ENCODE data around the gene SAT2.
"Not testable (repeated sequence)": the region's sequence is repeated elsewhere in the genome, so short reads cannot be mapped to it uniquely, and the experiment has no call there.

The SAT2 gene

DNA sequence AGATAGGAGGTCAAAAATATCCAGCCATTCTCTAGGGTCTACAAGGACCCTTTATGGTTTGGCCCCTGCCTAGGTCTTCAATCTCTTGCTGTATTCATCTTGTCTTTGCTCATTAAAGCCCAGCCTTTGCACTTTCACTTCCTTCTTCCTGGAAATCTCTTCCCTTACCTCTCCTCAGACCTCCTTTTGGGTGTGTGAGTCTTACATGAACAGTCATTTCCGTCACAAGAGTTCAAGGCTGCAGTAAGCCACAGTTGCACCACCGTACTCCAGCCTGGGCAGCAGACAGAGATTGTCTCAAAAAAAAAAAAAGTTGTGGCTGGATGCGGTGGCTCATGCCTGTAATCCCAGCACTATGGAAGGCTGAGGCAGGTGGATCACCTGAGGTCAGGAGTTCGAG, 17.2 kb upstream of the SAT2 start:
- Histone ChIP-seq H3K18ac (ENCODE audit: low read depth in 1 of 2, low read length in 2 of 2) (no peak overlapping the region), H2BK5ac (ENCODE audit: low read depth, low read length, poor library complexity, severe bottlenecking) (no peak overlapping the region), H4K91ac (ENCODE audit: low read length) (no peak overlapping the region), H3K9me3 (ENCODE audit: control insufficient read depth, low read length) (no peaks in the 10 kb centered on the region), H3K4me2 (ENCODE audit: low read length, poor library complexity, severe bottlenecking) (no peak overlapping the region), H2BK120ac (ENCODE audit: low read depth, low read length) (no peak overlapping the region), H3K4me3 (ENCODE audit: insufficient read depth in 1 of 2, low read depth in 1 of 2, low read length in 2 of 2) (no peak overlapping the region), H2BK12ac (ENCODE audit: low read length in 2 of 2) (no peak overlapping the region), H3K27me3 (ENCODE audit: control insufficient read depth in 1 of 2, insufficient read depth in 1 of 2, low read length in 2 of 2) (peaks cover 24 to 34% of the 10 kb centered on the region in 2 experiments), H2AFZ (ENCODE audit: low read depth, low read length) (no peak overlapping the region), H4K8ac (ENCODE audit: low read length) (no peak overlapping the region), H3K4me1 (ENCODE audit: control insufficient read depth, insufficient read depth, low read depth, low read length) (no peaks in the 10 kb centered on the region), H3K14ac (ENCODE audit: low read length in 2 of 2) (no peak overlapping the region), H3K4ac (ENCODE audit: low read depth in 1 of 2, low read length in 2 of 2) (no peak overlapping the region), H2BK15ac (ENCODE audit: low read depth, poor library complexity, severe bottlenecking) (no peak overlapping the region), H3K27ac (ENCODE audit: low read length, poor library complexity, severe bottlenecking) (no peak overlapping the region), H3K79me1 (replicated peaks; ENCODE audit: low read length, poor library complexity, severe bottlenecking) (no peaks in the 10 kb centered on the region), H3K36me3 (ENCODE audit: control insufficient read depth in 1 of 2, insufficient read depth in 2 of 2, low read depth in 1 of 2, low read length in 2 of 2) (no peaks in the 10 kb centered on the region), H3K9ac (ENCODE audit: low read length) (no peak overlapping the region), H3K23ac (ENCODE audit: low read length in 2 of 2) (no peak overlapping the region), H2AK5ac (ENCODE audit: low read length, severe bottlenecking) (no peak overlapping the region)
- WGBS = 92% methylated on average over 4 of the region's 4 CpGs
- DNase-seq = no peak

GRCh38 chr17:7641635-7642034, 14.0 kb upstream of the SAT2 start:
- H2BK5ac ChIP-seq (ENCODE audit: low read depth, low read length, poor library complexity, severe bottlenecking); H3K27ac ChIP-seq (ENCODE audit: low read length, poor library complexity, severe bottlenecking); H3K14ac ChIP-seq (ENCODE audit: low read length in 2 of 2); H4K91ac ChIP-seq (ENCODE audit: low read length); H2AFZ ChIP-seq (ENCODE audit: low read depth, low read length); H3K4me1 ChIP-seq (ENCODE audit: control insufficient read depth, insufficient read depth, low read depth, low read length); H4K8ac ChIP-seq (ENCODE audit: low read length); H3K9ac ChIP-seq (ENCODE audit: low read length); H2BK15ac ChIP-seq (ENCODE audit: low read depth, poor library complexity, severe bottlenecking); H3K23ac ChIP-seq (ENCODE audit: low read length in 2 of 2); H2BK120ac ChIP-seq (ENCODE audit: low read depth, low read length); H3K4me2 ChIP-seq (ENCODE audit: low read length, poor library complexity, severe bottlenecking); H2BK12ac ChIP-seq (ENCODE audit: low read length in 2 of 2); H3K4ac ChIP-seq (ENCODE audit: low read depth in 1 of 2, low read length in 2 of 2); H3K4me3 ChIP-seq (ENCODE audit: insufficient read depth in 1 of 2, low read depth in 1 of 2, low read length in 2 of 2); H3K9me3 ChIP-seq (ENCODE audit: control insufficient read depth, low read length); H2AK5ac ChIP-seq (ENCODE audit: low read length, severe bottlenecking); H3K79me1 ChIP-seq (replicated peaks; ENCODE audit: low read length, poor library complexity, severe bottlenecking); H3K18ac ChIP-seq (ENCODE audit: low read depth in 1 of 2, low read length in 2 of 2); H3K36me3 ChIP-seq (ENCODE audit: control insufficient read depth in 1 of 2, insufficient read depth in 2 of 2, low read depth in 1 of 2, low read length in 2 of 2); DNase-seq: not testable (repeated sequence)
- H3K27me3 ChIP-seq (ENCODE audit: control insufficient read depth in 1 of 2, insufficient read depth in 1 of 2, low read length in 2 of 2) = peaks cover 13 to 16% of the 10 kb centered on the region in 2 experiments
- whole genome bisulfite sequencing = 64% methylated on average over 7 of the region's 7 CpGs

DNA sequence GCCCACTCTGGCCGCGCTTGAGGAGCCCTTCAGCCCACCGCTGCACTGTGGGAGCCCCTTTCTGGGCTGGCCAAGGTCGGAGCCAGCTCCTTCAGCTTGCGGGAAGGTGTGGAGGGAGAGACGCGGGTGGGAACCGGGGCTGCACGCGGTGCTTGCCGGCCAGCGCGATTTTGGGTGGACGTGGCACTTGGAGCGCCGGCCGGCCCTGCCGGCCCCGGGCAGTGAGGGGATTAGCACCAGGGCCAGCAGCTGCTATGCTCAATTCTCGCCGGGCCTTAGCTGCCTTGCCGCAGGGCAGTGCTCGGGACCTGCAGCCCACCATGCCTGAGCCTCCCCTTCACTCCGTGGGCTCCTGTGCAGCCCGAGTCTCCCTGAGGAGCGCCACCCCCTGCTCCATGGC, 13.2 kb upstream of the SAT2 start:
- H3K79me1 ChIP-seq (replicated peaks; ENCODE audit: low read length, poor library complexity, severe bottlenecking) = no peaks in the 10 kb centered on the region
- DNase-seq = no peak
- WGBS = 97% methylated on average over 20 of the region's 26 CpGs

DNA sequence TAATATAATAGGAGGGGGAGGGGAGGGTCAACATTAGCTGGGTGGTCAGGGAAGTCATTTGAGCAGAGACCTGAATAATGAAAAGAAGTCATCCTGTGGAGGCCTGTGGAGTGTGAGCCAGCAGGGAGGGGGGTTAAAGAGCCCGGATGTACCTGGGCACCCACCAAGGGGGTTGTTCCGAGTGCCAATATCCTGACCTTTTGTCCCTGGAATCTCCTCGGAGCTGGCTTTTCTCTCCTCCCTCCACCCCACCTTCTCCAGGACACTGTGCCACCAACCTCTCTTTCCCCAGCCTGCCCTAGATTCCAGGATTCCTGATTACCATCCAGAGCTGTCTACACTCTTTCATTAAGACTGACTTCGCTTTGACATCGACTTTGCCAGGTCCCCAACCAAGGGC, 8.5 kb upstream of the SAT2 start:
- H3K36me3 ChIP-seq (ENCODE audit: control insufficient read depth in 1 of 2, insufficient read depth in 2 of 2, low read depth in 1 of 2, low read length in 2 of 2) = no peaks in the 10 kb centered on the region
- H2BK120ac ChIP-seq (ENCODE audit: low read depth, low read length) = no peak overlapping the region
- H3K9ac ChIP-seq (ENCODE audit: low read length) = no peak overlapping the region
- H3K79me1 ChIP-seq (replicated peaks; ENCODE audit: low read length, poor library complexity, severe bottlenecking) = no peaks in the 10 kb centered on the region
- no peak overlapping the region for H3K27ac ChIP-seq (ENCODE audit: low read length, poor library complexity, severe bottlenecking)
- H3K23ac ChIP-seq (ENCODE audit: low read length in 2 of 2) = no peak overlapping the region
- H2BK15ac ChIP-seq (ENCODE audit: low read depth, poor library complexity, severe bottlenecking) = peak overlapping the region; percentile 7
- H3K4me3 ChIP-seq (ENCODE audit: insufficient read depth in 1 of 2, low read depth in 1 of 2, low read length in 2 of 2) = no peak overlapping the region
- H3K14ac ChIP-seq (ENCODE audit: low read length in 2 of 2) = no peak overlapping the region
- no peaks in the 10 kb centered on the region for H3K9me3 ChIP-seq (ENCODE audit: control insufficient read depth, low read length)
- no peak for DNase-seq
- H3K4ac ChIP-seq (ENCODE audit: low read depth in 1 of 2, low read length in 2 of 2) = no peak overlapping the region
- 79% methylated on average over 5 of the region's 5 CpGs for WGBS
- no peak overlapping the region for H4K8ac ChIP-seq (ENCODE audit: low read length)
- H3K4me2 ChIP-seq (ENCODE audit: low read length, poor library complexity, severe bottlenecking) = no peak overlapping the region
- H4K91ac ChIP-seq (ENCODE audit: low read length) = no peak overlapping the region
- H3K4me1 ChIP-seq (ENCODE audit: control insufficient read depth, insufficient read depth, low read depth, low read length) = peaks cover 2% of the 10 kb centered on the region
- H2AK5ac ChIP-seq (ENCODE audit: low read length, severe bottlenecking) = no peak overlapping the region
- H3K18ac ChIP-seq (ENCODE audit: low read depth in 1 of 2, low read length in 2 of 2) = no peak overlapping the region
- H2BK12ac ChIP-seq (ENCODE audit: low read length in 2 of 2) = no peak overlapping the region
- H3K27me3 ChIP-seq (ENCODE audit: control insufficient read depth in 1 of 2, insufficient read depth in 1 of 2, low read length in 2 of 2) = peaks cover 4 to 6% of the 10 kb centered on the region in 2 experiments
- no peak overlapping the region for H2AFZ ChIP-seq (ENCODE audit: low read depth, low read length)
- H2BK5ac ChIP-seq (ENCODE audit: low read depth, low read length, poor library complexity, severe bottlenecking) = no peak overlapping the region

More for the DNA sequence above, 13.2 kb upstream of the SAT2 start:
- Histone ChIP-seq H2BK5ac (ENCODE audit: low read depth, low read length, poor library complexity, severe bottlenecking) (no peak overlapping the region), H3K9ac (ENCODE audit: low read length) (no peak overlapping the region), H3K27me3 (ENCODE audit: control insufficient read depth in 1 of 2, insufficient read depth in 1 of 2, low read length in 2 of 2) (peaks cover 8 to 12% of the 10 kb centered on the region in 2 experiments), H3K18ac (ENCODE audit: low read depth in 1 of 2, low read length in 2 of 2) (no peak overlapping the region), H2BK120ac (ENCODE audit: low read depth, low read length) (no peak overlapping the region), H3K4me1 (ENCODE audit: control insufficient read depth, insufficient read depth, low read depth, low read length) (no peaks in the 10 kb centered on the region), H4K8ac (ENCODE audit: low read length) (no peak overlapping the region), H3K4me3 (ENCODE audit: insufficient read depth in 1 of 2, low read depth in 1 of 2, low read length in 2 of 2) (no peak overlapping the region), H3K36me3 (ENCODE audit: control insufficient read depth in 1 of 2, insufficient read depth in 2 of 2, low read depth in 1 of 2, low read length in 2 of 2) (no peaks in the 10 kb centered on the region), H2BK12ac (ENCODE audit: low read length in 2 of 2) (no peak overlapping the region), H2AFZ (ENCODE audit: low read depth, low read length) (no peak overlapping the region), H3K4ac (ENCODE audit: low read depth in 1 of 2, low read length in 2 of 2) (no peak overlapping the region), H3K14ac (ENCODE audit: low read length in 2 of 2) (no peak overlapping the region), H3K4me2 (ENCODE audit: low read length, poor library complexity, severe bottlenecking) (no peak overlapping the region), H2AK5ac (ENCODE audit: low read length, severe bottlenecking) (no peak overlapping the region), H2BK15ac (ENCODE audit: low read depth, poor library complexity, severe bottlenecking) (no peak overlapping the region), H3K9me3 (ENCODE audit: control insufficient read depth, low read length) (no peaks in the 10 kb centered on the region), H3K27ac (ENCODE audit: low read length, poor library complexity, severe bottlenecking) (no peak overlapping the region), H3K23ac (ENCODE audit: low read length in 2 of 2) (no peak overlapping the region), H4K91ac (ENCODE audit: low read length) (no peak overlapping the region)

All from mesenchymal stem cell (in vitro differentiated cells and primary cell).